Muscle of arm (tissue), 12 donors: ENCODE results near the gene ADAP1. TPM values are rescaled to one million over a fixed set of nuclear protein-coding genes. Genes with fewer than 3 reads are reported as not detected.
"Not testable (repeated sequence)": the region's sequence is repeated elsewhere in the genome, so short reads cannot be mapped to it uniquely, and the experiment has no call there.

Source experiments
- DNase-seq: peaks from one replicate; pipeline ENCODE4 v3.0.0-alpha.2; 2013
- polyA plus RNA-seq, 12 donors: library from polyadenylated mRNA; unstranded; fragments of 120-200 nt; gene quantifications; one replicate each; pipeline ENCODE4 v1.2.1, GENCODE V29; 2013; ENCODE audit not compliant: insufficient read length in 12 of 12

The ADAP1 gene
- polyA plus RNA-seq, 12 donors: 1.1 to 11.1 (median 2.4) TPM; not detected in 1

DNA sequence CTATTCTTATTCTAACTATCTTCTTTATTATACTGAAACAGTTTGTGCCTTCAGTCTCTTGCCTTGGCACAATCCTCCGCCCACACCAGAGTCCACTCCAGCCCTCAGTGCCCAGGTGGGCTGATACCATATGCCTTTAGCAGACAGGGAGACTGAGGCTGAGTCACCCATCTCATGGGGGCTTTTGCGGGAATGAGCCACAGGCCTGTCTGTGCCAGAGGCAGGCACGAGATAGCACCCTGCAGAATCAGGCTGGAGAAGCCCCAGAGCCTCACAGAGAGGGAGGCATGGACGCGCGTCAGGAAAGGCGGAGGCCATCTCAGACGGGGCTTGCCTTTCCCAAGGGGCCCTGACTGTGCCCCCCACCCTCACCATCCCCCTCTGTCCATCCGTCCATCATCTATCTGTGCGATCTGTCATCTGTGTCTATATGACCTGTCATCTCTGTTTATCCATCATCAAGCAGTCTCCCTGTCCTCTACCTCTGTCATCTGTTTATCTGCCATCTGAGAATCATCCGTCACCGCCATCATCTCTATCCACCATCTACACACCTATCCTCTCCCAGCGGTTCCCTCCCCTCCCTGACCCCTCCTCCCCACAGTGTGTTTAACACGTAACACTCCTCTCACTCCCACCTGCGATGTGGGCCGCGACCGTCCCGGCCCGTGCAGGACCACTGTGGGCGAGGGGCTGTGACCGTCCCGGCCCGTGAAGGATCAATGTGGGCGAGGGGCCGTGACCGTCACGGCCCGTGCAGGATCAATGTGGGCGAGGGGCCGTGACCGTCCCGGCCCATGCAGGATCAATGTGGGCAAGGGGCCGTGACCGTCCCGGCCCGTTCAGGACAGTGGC, 7.3 kb upstream of the ADAP1 start:
- no peak for DNase-seq

DNA sequence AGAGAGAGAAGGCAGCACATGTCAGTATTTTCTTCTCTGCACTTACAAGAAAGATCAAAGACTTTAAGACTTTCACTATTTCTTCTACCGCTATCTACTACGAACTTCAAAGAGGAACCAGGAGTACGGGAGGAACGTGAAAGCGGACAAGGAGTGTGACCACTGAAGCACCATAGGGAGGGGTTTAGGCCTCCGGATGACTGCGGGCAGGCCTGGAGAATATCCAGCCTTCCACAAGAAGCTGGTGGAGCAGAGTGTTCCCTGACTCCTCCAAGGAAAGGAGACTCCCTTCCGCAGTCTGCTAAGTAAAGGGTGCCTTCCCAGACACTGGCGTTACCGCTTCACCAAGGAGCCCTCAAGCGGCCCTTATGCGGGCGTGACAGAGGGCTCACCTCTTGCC, 6.5 kb upstream of the ADAP1 start:
- not testable (repeated sequence) for DNase-seq

DNA sequence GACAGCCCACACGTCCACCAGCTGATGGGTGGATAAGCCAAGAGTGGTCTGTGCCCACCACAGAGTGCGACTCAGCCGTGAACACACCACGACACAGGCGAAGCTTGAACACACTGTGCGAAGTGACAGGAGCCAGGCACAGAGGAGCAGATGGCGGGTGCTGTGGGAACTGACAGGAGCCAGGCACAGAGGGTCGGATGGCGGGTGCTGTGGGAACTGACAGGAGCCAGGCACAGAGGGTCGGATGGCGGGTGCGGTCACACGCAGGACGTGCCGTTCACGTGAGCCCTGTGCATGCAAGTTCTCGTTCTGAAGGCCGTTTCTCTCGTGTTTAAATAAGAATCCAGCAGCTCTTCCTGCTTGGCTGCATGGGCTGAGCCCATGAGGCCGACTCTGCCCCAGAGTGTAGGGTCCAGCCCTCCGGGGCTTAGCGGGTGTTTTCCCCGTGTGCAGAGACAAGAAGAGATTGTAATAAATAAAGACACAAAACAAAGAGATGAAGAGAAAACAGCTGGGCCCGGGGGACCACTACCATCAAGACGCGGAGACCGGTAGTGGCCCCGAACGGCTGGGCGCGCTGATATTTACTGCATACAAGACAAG, 5.9 kb upstream of the ADAP1 start:
- DNase-seq: no peak

DNA sequence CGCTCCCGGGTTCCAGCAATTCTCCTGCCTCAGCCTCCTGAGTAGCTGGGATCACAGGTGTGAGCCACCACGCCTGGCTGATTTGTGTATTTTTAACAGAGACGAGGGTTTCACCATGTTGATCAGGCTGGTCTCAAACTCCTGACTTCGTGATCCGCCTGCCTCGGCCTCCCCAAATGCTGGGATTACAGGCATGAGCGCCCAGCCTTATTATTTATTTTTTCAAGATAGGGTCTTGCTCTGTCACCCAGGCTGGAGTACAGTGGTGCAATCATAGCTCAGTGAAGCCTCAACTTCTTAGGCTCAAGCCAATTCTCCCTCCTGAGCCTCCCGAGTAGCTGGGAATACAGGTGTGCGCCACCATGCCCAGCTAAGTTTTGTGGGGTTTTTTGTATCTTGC, 5.3 kb upstream of the ADAP1 start:
- not testable (repeated sequence) for DNase-seq

DNA sequence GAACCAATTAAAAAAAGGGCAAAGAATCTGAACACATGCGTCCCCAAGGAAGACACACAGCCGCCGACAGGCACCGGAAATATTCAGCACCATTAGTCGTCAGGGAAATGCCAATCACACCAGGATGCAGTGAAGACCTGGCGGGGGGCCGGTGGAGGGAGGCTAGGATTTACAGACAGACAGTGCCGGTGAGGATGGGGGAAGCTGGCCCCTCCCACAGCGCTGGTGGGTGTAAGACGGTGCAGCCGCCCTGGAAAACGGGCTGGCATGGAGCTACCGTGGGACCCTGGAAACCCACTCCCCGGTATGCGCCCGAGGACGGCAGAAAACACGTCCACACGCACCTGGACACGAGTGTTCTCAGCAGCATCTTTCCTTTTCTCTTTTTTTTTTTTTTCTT, 4.8 kb upstream of the ADAP1 start:
- DNase-seq: no peak

DNA sequence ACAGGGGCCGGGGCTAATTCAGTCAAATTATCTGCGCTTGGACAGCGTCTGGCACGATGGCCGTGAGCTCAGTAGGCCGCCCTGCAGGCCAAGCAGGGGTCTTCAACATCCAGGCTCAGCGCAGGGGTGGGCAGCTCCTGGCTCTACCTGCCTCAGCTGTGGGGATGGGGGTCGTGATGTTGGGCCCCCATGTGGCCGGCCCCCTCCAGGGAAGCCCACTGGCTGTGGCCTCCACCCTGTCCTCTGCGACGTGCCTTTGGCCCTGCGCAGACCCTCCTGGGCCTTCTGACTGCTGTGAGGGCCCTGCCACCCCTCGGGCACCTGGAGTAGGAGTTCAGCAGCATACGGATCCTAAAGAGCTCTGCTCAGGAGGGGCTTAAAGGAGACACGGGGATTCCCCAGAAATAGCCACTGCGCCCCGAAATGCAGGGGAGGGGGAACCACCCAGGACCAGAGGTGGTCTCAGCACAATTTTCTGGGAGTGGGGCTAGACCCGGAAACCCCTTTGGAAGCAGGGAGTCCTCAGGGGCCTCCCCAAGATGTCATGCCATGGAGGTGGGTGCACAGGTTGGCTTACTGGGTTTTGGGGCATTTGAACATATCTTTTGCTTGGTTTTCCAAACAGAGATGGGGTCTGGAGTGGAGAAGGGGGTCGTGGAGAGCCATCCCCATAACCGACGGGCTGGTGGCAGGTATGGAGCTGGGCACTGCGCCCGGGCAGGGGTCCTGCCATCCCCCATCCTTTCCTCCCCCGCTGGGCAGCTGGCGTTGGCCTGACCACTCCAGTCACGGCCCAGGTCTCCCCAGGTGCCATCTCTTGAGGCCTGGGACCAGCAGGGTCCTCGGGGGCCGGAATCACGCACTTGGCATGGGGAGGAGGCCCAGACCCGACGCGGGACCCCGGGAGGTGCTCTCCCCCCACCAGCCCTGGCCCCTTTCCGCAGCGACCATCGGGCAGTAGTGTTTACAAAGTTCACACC, 4.0 kb upstream of the ADAP1 start:
- no peak for DNase-seq

DNA sequence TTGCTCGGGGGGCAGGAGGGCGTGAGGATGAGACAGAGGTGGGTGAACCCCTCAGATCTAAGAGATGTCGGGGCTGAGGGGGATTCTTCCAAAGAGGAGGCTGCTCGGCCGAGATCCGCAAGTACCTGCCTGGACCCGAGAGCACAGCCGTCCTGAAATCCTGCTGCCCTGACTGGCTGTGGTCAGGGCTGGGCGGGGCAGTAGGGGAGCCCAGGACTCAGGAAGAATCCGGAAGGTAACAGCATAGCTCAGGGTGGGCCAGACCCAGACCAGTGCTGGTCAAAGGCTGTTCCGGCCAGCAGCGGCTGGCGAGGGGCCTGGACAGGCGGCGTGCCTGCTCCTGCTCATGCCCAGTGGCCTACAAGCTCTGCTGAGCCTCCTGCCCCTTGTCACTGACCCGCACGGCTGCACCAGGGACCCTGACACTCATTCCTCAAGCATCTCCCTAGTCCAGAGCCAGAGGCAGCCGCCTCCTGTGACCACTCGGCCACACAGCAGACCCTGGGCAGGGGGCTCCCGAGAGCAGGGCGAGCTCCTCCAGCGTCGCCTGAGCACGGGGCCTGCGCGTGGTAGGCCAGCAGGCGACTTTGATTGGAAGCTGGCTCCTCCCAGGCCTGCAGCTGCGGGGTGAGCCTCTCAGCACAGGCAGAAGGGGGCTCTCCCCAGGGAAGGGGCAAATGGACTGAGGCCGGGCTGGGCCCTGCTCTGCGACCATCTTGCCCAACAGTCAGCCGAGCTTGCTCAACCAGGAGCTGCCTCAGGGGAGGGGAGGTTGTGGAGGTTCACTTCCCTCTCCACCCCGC, 3.1 kb upstream of the ADAP1 start:
- DNase-seq: no peak

DNA sequence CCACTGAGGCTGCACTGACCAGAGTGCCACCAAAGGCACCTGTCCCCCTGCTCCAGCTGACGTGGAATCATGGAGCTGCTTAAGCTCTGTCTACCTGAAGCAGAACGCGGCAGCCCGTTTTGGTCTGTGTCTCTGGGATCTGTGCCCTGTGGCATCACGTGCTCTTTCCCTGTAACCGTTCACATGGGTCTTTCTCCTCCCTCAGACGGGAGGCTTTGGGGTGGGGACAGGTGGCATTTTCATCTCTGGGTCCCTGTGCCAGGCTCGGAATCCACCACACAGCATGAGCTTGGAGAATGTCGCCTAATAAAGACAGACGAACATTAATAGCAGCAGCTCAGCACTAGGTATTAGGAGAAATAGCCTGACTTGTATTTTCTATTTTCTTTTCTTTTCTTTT, 1.6 kb upstream of the ADAP1 start:
- no peak for DNase-seq

DNA sequence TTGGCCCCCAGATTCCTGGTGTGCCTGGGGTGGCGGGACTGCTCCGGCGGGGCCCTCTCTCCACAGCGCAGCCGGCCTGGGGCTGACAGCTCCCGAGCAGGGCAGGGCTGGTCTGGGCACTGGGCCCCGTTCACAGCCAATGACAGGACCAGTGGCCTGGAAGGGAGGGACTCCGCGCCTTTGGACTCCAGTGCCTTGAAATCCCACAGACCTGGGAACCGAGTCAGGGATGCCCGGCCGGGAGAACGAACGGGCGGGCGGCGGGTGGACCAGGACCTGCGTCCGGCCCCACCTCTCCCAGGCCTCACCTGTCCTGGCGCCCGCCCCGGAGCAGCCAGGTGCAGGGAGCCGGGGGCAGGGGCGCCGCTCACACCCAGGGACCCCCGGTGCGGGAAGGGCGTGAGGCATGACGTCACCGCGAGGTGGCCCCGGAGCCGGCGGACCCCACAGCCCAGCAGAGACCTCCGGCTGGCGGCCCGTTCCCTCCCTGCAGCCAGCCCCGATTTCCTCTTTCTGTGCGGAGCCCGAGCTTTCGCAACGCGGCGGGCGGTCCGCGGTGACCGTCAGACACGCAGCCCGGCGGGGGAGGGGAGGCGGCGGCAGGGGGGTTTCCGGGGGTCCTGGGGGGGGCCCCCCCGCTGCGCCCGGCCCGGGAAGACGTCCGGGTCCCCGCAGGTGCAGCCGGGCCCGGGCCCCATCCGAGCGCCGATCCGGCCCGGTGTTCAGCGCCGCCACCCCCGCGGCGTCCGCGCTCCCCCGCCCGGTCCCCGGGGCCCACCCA, 743 bp downstream of the ADAP1 start:
- no peak for DNase-seq

DNA sequence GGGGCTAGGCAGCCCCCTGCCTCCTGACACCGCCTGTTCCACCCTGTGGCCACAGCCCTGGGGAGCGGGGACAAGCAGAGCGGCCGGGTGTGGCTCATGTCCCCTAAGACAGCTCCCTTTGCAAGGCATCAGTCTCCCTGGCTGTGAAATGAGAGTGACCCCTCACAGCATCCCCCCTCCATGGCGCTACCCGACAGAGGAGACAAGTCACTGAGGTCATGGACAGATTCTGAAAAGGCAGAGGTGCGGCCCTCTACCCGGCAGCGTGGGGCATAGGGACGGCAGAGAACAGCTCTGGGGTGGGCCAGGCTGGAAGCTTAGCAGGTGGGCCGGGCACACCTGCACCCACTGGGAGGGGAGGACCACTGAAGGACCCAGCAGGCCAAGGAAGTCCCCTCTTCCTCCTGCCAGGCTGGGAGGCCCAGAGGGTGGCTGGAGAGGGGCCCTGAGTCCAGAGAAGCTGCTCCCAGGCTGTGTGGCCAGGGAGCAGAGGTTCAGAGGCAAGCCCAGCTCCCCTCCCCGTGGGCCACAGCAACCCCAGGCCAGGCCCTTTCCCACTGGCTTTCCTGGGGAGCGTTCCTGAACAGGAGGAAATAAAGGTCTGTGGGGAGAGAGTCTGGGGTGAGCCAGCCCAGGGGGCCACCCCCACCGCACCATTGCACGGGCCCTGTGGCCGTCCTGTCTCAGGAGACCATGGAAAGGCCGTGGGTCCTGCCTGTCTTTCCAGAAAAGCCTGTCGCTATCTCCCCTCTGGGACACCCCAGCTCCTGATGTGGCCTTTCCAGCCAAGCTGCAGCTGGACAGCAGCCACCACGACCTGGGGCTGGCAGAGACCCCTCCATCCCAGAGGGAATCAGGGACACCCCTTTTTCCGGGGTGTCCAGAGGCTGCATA, 1.7 kb downstream of the ADAP1 start:
- no peak for DNase-seq

DNA sequence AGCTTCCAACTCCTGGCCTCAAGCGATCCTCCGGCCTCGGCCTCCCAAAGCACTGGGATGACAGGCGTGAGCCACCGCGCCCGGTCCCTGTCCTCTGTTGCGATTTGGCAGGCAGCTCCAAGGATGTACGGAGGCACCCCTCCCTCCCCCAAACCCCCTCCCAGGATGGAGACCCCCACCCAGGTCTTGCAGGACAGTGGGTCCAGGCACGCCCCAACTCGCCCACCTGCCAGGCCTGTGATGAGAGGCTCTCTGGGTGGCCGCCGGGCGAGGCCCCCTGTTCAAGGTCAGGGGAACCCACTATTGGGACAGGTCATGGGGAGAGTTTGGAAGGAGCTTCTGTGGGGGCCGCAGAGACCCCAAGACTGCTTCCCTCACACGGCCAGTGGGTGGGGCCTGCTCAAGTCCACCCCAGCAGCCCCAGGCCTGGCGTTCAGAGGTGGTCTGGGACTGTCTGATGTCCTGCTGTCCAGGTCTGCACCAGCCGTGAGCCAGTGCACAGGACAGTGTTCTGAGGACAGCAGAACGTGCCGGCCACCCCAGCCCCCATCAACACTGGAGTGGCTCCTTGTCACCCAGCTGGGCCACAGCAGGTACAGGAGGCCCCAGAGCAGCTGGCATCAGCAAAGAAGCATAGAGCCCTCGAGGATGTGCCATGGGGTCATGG, 2.5 kb downstream of the ADAP1 start:
- no peak for DNase-seq

DNA sequence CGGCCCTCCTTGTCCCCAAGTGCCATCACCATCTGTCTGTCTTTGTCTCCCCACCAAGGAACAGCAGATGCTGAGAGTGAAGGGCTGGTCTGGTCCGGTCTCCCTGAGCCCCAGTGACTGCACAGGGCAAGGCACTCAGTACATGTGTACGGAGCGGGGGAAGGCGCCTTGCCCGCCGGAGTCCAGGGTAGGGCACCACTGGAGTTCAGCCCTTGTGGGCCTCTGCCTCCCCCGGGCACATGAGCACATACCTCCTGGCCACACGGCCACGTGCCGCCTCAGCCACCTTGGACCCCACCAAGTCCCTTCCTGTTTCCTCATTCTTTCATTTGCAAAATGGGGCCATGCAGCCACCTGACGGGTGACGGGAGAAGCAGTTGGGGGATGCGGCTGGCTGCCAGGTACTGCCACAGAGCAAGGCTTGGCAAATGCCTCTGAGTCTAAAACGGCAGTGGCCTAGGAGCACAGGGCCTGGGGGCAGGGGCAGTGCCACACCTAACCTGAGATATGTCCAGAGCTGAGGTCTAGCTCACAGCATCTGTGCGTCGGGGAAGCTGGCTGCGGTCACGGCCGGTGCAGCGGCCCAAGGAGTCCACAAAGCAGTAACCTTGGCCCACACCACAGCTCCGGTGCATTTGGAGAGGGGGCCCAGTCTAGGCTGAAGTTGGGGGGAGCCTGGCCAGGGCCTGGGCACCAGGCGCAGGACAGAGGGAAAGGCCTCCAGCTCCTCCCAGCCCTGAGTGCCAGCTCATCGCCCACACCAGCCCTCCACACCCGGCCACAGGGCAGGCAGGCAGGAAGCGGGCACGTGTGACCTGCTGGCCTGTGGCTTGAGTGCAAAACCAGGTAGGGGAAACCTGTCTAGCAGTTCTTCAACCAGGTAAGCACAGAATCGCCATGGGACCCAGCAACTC, 5.2 kb downstream of the ADAP1 start:
- no peak for DNase-seq

DNA sequence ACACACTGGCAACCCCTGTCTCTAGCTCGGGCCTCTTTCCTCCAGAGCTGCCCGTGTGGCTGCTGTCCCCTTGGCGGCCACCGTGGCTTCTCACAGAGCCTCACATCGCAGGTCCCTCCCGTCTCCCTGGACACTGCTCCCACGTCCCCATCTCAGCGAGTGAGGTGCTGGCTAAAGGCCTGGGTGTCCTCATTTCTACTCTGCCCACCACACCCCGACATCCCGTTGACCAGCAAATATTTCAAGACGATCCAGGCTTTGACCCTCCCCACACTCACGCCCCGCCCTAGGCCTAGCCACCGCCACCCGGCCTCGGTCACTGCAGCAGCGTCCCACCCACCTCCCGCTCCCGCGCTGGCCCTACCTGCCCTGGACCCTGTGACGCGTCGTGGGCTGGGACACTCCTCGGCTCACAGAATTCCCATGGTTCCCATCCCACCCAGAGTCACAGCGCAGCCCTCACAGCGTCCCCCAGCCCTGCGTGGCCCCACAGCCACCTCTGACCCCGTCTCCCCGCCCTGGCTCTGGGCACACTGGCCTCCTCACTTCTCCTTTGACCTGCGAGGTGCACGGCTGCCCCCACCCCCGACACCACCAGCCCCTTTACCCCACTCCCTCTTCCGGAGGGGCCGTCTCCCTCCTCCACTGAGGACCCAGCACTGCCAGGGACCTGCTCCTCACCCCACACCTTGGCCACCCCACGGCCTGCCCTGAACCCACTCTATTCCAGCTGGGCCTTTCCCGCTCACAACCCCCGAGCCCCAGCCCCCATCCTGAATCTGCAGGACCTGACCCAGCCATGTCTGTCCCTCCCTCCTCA, 6.9 kb downstream of the ADAP1 start:
- no peak for DNase-seq

DNA sequence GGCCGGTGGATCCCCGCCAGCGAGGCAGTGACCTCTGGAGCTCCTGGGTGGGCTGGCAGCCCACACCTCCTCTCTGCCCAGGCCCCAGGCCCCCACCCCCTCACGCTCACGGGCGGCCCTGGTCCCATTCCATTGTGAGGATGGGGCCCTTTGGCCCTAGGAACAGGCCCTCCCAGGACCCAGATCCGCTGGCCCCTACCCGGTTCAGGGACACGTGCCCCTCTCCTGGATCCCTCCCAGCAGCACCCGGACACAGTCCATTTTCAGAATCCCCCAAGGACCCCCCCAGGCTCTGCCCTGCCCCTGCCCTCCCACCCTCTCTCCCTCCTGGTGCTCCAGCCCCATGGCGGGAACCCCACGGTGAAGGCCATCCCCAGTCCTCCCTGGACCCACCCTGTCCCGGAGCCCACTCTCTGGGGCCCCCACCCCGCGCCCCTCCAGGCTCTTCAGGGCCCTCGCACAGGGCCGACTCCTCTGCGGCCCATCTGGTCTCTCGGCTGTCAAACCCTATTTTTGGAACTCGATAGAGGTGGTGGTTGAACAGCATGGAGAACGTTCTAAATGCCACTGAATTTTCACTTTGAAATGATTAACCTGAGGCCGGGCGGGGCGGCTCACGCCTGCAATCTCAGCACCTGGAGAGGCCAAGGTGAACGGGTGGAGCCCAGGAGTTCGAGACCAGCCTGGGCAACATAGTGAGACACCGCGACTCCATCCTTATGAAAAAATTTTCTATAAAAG, 8.1 kb downstream of the ADAP1 start:
- no peak for DNase-seq

DNA sequence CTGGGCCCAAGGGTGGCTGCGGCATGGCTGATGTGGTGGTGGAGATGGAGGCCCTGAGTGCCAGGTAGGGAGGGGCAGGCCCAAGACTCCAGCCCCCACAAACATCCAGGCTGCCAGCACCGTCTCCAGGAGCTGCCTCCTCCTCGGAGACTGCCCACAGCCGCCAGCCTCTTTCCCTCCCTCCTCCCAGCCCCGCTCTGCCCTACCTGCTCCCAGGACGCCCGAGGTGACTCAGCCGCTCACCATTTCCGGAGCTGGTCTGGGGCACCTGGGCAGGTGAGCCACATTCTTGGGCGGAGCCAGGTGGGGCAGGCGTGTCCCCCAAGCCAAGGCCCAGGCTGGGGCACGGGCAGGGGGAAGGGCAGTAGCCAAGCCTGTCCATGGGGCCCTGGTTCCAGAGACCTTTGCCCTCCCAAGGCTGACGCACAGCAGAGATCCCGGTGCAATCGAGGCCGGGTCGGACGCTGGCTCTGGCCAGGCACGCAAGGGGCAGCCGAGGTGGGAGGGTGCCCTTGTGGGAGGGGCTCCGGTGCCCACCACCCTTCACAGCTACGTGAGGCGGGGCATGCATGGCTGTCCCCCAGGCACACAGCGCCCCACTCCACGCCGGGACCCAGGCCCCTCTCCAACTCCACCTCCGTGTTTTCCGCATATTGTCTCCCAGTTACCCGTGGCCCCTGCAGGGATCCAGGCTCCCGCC, 8.8 kb downstream of the ADAP1 start:
- DNase-seq: no peak

DNA sequence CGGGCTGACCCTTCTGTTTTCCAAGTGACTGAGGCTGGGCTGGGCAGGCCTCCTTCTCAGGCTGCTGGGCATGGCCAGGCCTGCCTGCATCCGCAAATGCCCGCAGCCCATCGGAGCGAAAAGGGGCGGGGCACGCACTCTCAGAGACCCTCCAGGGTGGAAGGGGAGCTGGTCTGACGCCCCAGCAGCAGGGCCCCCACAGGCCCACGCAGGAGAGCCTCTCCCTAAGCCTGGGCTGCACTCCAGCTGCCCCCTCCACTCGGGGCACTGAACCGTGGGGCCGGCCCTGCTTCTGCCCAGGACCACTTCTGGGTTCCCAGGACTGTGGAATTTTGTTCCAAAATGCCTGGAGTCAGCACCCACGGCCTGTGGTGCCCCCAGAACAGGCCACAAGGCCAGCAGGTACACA, 9.3 kb downstream of the ADAP1 start:
- DNase-seq: no peak
